ENCODE measurements around the gene NPEPPS. TPM values are rescaled to one million over a fixed set of nuclear protein-coding genes. Genes with fewer than 3 reads are reported as not detected.
"Not testable (repeated sequence)": the region's sequence is repeated elsewhere in the genome, so short reads cannot be mapped to it uniquely, and the experiment has no call there.

Gene NPEPPS
- total RNA-seq, 1 experiment from 2014 or later: 139 TPM

DNA sequence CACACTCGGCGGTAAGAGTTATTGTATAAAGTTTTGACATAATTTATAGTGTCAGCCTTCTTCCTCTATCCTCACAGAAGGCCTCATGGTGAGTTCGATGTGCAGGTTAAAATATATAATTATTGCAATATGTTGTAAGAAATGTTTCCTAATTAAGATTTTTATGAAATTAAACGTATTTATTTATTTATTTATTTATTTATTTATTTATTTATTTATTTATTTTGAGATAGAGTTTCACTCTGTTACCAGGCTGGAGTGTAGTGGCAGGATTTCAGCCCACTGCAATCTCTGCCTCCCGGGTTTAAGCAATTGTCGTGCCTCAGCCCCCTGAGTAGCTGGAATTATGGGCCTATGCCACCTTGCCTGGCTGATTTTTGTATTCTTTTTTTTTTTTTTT is 13.4 kb downstream of the NPEPPS start:
- H3K36me3 Mint-ChIP-seq (ENCODE audit: insufficient read depth, unreplicated experiment): peaks cover 41% of the 10 kb centered on the region
- DNase-seq; H3K4me1 ChIP-seq; H3K27ac Mint-ChIP-seq (ENCODE audit: unreplicated experiment); H3K4me1 Mint-ChIP-seq (ENCODE audit: low read depth, unreplicated experiment); POLR2A ChIA-PET; intact Hi-C loops (cut with micrococcal nuclease; ENCODE audit: unreplicated experiment); H3K27me3 Mint-ChIP-seq (ENCODE audit: insufficient read depth, unreplicated experiment); H3K27me3 ChIP-seq (replicated peaks; ENCODE audit: control insufficient read depth, insufficient read depth, low read length); CTCF ChIA-PET; H3K9me3 ChIP-seq; H3K4me3 ChIP-seq (ENCODE audit: low read depth, low read length); BruUV-seq (replicated peaks); H3K36me3 ChIP-seq (ENCODE audit: control insufficient read depth, insufficient read depth, low read length); H3K4me3 Mint-ChIP-seq (ENCODE audit: unreplicated experiment); H3K9me3 Mint-ChIP-seq (ENCODE audit: unreplicated experiment): not testable (repeated sequence)

DNA sequence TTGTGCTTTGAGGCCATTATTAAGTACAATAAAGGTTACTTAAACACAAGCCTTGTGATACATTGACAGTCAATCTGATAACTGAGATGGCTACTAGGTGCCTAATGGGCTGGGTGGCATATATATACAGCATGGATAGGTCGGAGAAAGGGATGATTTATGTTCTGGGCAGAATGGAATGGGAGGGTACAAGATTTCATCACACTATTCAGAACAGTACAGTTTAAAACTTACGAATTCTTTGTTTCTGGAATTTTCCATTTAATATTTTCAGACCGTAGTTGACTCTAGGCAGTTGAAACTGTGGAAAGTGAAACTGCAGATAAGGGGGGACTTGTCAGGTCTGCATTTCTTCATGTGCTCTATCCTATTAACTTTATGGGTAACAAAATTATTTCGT is 23.8 kb downstream of the NPEPPS start:
- H3K27ac Mint-ChIP-seq (ENCODE audit: unreplicated experiment); DNase-seq; H3K4me1 ChIP-seq; H3K9me3 ChIP-seq; intact Hi-C loops (cut with micrococcal nuclease; ENCODE audit: unreplicated experiment); BruUV-seq (replicated peaks); H3K4me3 Mint-ChIP-seq (ENCODE audit: unreplicated experiment); H3K4me1 Mint-ChIP-seq (ENCODE audit: low read depth, unreplicated experiment); H3K27me3 ChIP-seq (replicated peaks; ENCODE audit: control insufficient read depth, insufficient read depth, low read length); H3K4me3 ChIP-seq (ENCODE audit: low read depth, low read length); H3K27me3 Mint-ChIP-seq (ENCODE audit: insufficient read depth, unreplicated experiment); H3K36me3 ChIP-seq (ENCODE audit: control insufficient read depth, insufficient read depth, low read length); POLR2A ChIA-PET; H3K9me3 Mint-ChIP-seq (ENCODE audit: unreplicated experiment); CTCF ChIA-PET: not testable (repeated sequence)
- H3K36me3 Mint-ChIP-seq (ENCODE audit: insufficient read depth, unreplicated experiment): peaks cover 44% of the 10 kb centered on the region

DNA sequence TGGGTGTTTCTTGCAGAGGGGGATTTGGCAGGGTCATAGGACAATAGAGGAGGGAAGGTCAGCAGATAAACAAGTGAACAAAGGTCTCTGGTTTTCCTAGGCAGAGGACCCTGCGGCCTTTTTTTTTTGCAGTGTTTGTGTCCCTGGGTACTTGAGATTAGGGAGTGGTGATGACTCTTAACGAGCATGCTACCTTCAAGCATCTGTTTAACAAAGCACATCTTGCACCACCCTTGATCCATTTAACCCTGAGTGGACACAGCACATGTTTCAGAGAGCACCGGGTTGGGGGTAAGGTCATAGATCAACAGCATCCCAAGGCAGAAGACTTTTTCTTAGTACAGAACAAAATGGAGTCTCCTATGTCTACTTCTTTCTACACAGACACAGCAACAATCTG is 25.2 kb downstream of the NPEPPS start:
- H3K4me3 Mint-ChIP-seq (ENCODE audit: unreplicated experiment); H3K27me3 Mint-ChIP-seq (ENCODE audit: insufficient read depth, unreplicated experiment); BruUV-seq (replicated peaks); H3K9me3 Mint-ChIP-seq (ENCODE audit: unreplicated experiment); H3K27ac Mint-ChIP-seq (ENCODE audit: unreplicated experiment); H3K36me3 ChIP-seq (ENCODE audit: control insufficient read depth, insufficient read depth, low read length); H3K4me1 ChIP-seq; H3K9me3 ChIP-seq; H3K4me3 ChIP-seq (ENCODE audit: low read depth, low read length); POLR2A ChIA-PET; H3K27me3 ChIP-seq (replicated peaks; ENCODE audit: control insufficient read depth, insufficient read depth, low read length); intact Hi-C loops (cut with micrococcal nuclease; ENCODE audit: unreplicated experiment); H3K4me1 Mint-ChIP-seq (ENCODE audit: low read depth, unreplicated experiment); DNase-seq: not testable (repeated sequence)
- CTCF ChIA-PET: interaction anchor here (0.7 kb wide), 1 partner anchor 60 kb away, joined by 3 read pairs; no protein-coding TSS in a partner anchor
- peaks cover 34% of the 10 kb centered on the region for H3K36me3 Mint-ChIP-seq (ENCODE audit: insufficient read depth, unreplicated experiment)

DNA sequence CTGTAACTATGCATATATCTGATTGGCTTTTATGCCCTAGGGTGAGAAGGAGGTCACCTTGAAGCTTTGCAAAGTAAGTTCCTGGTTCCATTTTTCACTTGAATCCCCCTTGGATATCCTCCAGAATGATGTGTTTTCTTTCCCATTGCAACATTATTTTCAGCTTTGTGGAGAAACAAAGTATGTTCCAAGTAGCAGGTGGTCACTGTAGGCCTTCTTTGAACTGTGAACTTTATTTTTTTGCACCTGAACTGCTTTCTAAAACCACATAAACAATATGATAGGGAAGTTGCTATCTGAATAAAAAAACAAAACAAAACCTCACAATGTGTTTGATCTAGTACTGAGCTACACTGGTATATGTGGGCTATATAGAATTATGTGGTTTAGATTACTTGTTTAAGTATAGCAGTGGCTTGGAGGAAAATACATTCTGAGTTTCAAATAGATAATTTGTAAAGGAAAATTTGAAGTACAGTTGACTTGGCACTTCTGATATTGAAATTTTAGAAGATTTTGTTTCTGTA is 29.7 kb downstream of the NPEPPS start:
- intact Hi-C loops (cut with micrococcal nuclease; ENCODE audit: unreplicated experiment); CTCF ChIA-PET; DNase-seq; H3K27me3 ChIP-seq (replicated peaks; ENCODE audit: control insufficient read depth, insufficient read depth, low read length); H3K9me3 ChIP-seq; H3K9me3 Mint-ChIP-seq (ENCODE audit: unreplicated experiment); H3K4me3 Mint-ChIP-seq (ENCODE audit: unreplicated experiment); H3K27me3 Mint-ChIP-seq (ENCODE audit: insufficient read depth, unreplicated experiment); H3K4me1 Mint-ChIP-seq (ENCODE audit: low read depth, unreplicated experiment); H3K4me1 ChIP-seq; POLR2A ChIA-PET; H3K4me3 ChIP-seq (ENCODE audit: low read depth, low read length); BruUV-seq (replicated peaks); H3K36me3 ChIP-seq (ENCODE audit: control insufficient read depth, insufficient read depth, low read length); H3K27ac Mint-ChIP-seq (ENCODE audit: unreplicated experiment): not testable (repeated sequence)
- H3K36me3 Mint-ChIP-seq (ENCODE audit: insufficient read depth, unreplicated experiment): peaks cover 46% of the 10 kb centered on the region

DNA sequence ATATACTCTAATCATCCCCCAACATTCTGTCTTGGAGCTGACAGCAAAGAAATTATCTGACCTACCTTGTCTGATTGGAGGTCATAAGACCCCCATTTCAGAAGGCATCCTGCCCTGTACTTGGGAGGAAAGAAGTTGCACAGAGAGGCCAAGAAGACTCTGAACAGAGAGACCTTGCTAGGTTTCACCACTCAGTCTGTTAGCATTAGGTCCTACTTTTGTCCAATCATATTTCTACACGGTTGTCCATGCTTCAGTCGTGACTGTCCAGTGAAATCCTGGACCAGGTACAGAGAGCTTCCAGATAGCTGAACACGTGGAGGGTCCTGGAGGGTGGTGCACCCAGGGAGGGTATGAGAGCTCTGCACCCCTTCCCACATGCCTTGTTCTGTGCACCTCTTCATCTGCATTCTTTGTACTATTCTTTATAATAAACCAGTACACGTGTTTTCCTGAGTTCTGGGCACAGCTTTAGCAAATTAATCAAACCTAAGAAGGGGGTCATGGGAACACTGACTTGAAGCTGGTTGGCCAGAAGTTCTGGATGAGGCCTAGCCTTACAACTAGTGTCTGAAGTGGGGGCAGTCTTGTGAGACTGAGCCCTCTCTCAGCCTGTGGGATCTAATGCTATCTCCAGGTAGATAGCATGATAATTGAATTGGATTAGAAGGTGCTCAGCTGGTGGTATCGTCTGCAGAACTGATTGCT is 30.9 kb downstream of the NPEPPS start:
- H3K27me3 ChIP-seq (replicated peaks; ENCODE audit: control insufficient read depth, insufficient read depth, low read length); POLR2A ChIA-PET; H3K4me3 ChIP-seq (ENCODE audit: low read depth, low read length); CTCF ChIA-PET; H3K4me1 Mint-ChIP-seq (ENCODE audit: low read depth, unreplicated experiment); H3K4me3 Mint-ChIP-seq (ENCODE audit: unreplicated experiment); H3K36me3 ChIP-seq (ENCODE audit: control insufficient read depth, insufficient read depth, low read length); BruUV-seq (replicated peaks); H3K27ac Mint-ChIP-seq (ENCODE audit: unreplicated experiment); H3K4me1 ChIP-seq; DNase-seq; H3K9me3 ChIP-seq; intact Hi-C loops (cut with micrococcal nuclease; ENCODE audit: unreplicated experiment); H3K27me3 Mint-ChIP-seq (ENCODE audit: insufficient read depth, unreplicated experiment); H3K9me3 Mint-ChIP-seq (ENCODE audit: unreplicated experiment): not testable (repeated sequence)
- peaks cover 45% of the 10 kb centered on the region for H3K36me3 Mint-ChIP-seq (ENCODE audit: insufficient read depth, unreplicated experiment)

DNA sequence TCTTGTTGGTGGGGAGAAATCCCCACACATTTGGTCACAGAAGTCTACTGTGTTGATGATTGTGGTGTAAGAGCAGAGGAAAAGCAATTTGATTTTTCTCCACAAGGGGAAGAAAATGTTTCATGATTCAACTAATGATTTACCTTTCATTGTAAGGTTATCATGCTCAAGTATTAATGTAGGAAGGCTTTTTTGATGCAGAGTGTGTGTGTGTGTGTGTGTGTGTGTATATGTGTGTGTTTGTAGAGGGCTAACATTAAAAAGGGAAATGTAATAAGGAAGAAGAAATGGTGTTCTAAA is 31.4 kb downstream of the NPEPPS start:
- H3K27ac Mint-ChIP-seq (ENCODE audit: unreplicated experiment); DNase-seq; CTCF ChIA-PET; H3K4me3 Mint-ChIP-seq (ENCODE audit: unreplicated experiment); intact Hi-C loops (cut with micrococcal nuclease; ENCODE audit: unreplicated experiment); BruUV-seq (replicated peaks); H3K4me1 ChIP-seq; H3K4me3 ChIP-seq (ENCODE audit: low read depth, low read length); H3K36me3 ChIP-seq (ENCODE audit: control insufficient read depth, insufficient read depth, low read length); POLR2A ChIA-PET; H3K4me1 Mint-ChIP-seq (ENCODE audit: low read depth, unreplicated experiment); H3K9me3 Mint-ChIP-seq (ENCODE audit: unreplicated experiment); H3K27me3 Mint-ChIP-seq (ENCODE audit: insufficient read depth, unreplicated experiment); H3K27me3 ChIP-seq (replicated peaks; ENCODE audit: control insufficient read depth, insufficient read depth, low read length); H3K9me3 ChIP-seq: not testable (repeated sequence)
- peaks cover 45% of the 10 kb centered on the region for H3K36me3 Mint-ChIP-seq (ENCODE audit: insufficient read depth, unreplicated experiment)

DNA sequence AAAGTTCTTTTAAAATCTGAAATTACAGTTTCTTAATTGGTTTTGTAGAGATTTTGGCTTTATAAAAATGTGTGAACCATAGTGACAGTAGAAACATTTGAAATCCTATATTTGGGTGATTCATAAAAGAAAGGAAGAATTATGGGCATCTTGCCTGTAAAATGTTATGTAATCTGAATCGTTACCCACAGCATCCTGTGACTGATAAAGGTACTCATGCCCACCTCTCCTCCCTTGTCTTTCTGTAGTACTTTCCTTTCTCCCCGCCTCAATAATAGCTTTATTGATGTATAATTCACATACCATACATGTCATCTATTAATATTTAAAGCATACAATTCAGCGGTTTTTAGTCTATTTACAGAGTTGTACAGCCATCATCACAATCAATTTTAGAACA is 36.4 kb downstream of the NPEPPS start:
- H3K27me3 ChIP-seq (replicated peaks; ENCODE audit: control insufficient read depth, insufficient read depth, low read length); H3K4me3 ChIP-seq (ENCODE audit: low read depth, low read length); H3K4me3 Mint-ChIP-seq (ENCODE audit: unreplicated experiment); CTCF ChIA-PET; BruUV-seq (replicated peaks); H3K9me3 ChIP-seq; intact Hi-C loops (cut with micrococcal nuclease; ENCODE audit: unreplicated experiment); H3K27ac Mint-ChIP-seq (ENCODE audit: unreplicated experiment); H3K4me1 ChIP-seq; H3K4me1 Mint-ChIP-seq (ENCODE audit: low read depth, unreplicated experiment); H3K27me3 Mint-ChIP-seq (ENCODE audit: insufficient read depth, unreplicated experiment); POLR2A ChIA-PET; H3K9me3 Mint-ChIP-seq (ENCODE audit: unreplicated experiment); H3K36me3 ChIP-seq (ENCODE audit: control insufficient read depth, insufficient read depth, low read length); DNase-seq: not testable (repeated sequence)
- H3K36me3 Mint-ChIP-seq (ENCODE audit: insufficient read depth, unreplicated experiment): peaks cover 57% of the 10 kb centered on the region

Data from Caco-2 (cell line).